DMS 273 treated with DMSO at 0.1 percent for 48 hours (cell line): ENCODE results near the gene SPAG16.

ENCODE experiments used
- DNase-seq: peaks from one replicate; lab custom pipeline; 2025; lab: John Stamatoyannopoulos, UW

SPAG16 gene

DNA sequence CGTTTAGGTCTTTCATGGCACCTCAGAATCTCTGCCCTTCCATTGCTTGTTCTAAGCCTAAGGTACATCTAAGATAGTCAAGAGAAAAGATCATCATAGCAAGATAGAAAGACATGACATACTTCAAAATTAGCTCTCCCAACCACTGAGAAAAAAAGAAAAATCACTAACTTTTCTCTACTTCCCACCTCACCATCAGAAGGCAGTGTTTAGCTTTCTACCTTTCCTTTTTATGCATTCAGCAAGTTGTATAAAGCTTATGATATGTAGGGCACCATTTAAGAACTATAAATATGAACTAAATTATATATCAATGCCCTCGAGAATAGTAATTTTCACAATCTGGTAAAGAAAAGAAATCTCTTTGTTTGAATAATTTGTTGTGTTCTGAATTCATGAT is 794.8 kb downstream of the SPAG16 start:
- DNase-seq = no peak

DNA sequence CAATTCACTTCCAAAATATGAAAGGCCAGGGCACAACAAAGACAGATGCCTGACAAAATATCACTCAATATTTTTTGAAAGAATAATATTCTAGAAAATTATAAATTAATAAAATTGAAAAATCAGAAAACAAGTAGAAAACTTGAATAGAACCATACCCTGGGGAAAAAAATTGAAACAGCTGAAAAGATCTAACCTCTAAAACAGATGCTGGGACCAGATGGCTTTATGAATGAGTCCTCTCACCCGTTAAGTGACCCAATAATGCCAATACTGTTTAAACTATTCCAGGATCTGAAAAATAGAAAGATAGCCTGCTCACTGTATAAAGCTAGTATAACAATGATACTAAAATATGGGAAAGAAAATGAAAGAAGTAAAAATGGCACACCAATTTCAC is 804.3 kb downstream of the SPAG16 start:
- DNase-seq = peak; percentile 31

DNA sequence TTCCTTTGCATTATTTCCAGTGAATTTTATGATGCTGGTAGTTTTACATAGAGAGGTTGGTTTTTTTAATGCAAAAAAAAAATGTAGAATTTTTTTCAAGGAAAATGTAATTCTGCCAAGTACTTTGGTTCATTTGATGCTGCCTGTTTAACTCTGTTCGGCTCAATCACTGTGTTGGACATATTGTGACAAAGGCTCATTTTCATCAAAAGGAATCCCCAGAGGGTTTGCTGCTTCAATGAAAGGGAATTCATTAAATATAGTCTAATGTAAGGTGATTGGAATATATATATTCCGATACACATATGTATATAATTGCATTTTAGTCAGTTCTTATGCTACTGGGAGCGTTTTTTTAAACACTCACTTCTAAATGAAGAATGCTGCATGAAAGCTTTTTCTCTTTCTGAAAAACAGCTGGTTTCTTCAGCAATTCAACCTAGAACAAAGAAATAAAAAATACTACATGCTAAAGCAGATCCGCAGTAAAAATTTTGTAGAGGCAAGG is 812.0 kb downstream of the SPAG16 start:
- no peak for DNase-seq

DNA sequence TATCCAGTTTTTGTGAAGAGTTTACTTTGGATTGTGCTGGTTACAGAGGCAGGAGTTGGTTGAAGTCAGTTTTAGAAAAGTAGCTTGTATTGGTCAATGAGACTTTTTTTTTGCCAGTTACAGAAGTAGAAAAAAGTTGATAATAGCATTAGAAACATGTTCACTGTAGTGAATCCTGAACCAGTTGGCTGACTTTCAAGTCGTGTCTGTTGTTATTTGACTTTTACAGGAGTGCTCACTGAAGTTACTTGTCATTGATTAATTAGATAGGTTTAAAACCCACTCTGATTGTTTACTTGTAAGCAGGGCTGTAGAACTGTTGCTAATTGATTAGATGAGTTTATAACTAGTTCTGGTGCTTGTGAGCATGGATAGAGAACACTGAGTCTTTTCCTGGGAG is 814.5 kb downstream of the SPAG16 start:
- no peak for DNase-seq

DNA sequence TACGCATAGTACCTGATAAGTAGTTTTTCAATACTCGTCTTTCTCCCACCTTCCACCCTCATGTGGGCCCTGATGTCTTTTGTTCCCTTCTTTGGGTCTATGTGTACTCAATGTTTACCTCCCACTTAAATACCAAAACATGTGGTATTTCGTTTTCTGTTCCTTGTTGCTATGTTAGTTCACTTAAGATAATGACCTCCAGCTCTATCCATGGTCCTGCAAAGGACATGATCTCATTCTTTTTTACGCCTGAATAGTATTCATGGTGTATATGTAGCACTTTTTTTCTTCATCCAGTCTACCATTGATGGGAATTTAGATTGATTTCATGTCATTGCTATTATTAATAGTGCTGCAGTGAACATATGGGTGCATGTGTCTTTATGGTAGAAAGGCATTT is 816.2 kb downstream of the SPAG16 start:
- DNase-seq = no peak

DNA sequence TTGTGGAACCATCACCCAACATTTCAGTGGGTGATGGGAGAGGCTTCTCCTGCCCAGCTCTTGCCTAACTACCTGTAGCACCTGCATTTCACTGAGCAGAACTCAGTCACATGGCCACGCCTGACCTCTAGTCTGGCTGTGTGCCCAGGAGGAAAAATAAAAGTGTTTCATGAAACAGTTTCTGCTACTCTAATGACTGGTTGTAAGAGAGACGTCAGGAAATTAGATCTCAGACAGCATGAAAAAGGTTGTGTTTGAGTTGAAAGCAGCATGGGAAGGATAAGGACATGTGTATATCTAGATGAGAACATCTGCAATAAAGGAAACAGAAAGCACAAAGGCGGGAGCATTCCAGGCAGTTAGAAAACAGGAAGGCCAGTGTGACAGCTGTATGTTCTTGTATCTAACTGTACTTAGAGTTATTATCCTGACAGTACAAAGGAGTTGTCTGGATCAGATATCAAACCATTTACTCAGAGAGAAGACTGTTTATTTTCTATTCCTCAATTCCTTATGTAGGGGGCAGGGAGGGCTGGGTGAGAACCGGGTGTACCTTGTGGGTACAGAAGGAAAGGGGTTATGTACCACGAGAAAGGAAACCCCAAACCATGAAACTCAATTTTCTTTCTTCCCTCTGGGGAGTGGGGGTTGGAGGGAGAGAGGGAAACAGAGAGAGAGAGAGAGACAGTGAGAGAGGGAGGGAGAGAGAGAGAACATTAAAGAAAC is 819.2 kb downstream of the SPAG16 start:
- peak; percentile 20 for DNase-seq

DNA sequence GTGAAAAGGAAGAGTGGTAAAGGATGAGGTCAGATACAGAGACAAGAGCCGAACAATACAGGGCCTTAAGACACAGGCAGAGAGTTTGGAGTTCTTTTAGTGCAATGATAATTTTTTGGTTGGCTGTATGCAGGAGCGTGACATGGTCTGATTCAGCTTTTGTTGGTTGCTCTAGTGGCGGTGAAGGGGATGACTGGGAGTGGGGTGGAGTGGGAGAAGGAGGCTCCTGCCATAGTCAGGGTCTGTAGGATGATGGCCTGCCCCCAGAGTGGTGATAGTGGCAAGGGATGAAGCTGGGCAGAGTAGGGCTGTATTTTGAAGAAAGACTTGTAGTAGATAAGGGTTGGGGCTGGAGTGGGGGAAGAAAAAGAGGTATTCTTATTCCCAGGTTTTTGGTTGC is 820.0 kb downstream of the SPAG16 start:
- no peak for DNase-seq

DNA sequence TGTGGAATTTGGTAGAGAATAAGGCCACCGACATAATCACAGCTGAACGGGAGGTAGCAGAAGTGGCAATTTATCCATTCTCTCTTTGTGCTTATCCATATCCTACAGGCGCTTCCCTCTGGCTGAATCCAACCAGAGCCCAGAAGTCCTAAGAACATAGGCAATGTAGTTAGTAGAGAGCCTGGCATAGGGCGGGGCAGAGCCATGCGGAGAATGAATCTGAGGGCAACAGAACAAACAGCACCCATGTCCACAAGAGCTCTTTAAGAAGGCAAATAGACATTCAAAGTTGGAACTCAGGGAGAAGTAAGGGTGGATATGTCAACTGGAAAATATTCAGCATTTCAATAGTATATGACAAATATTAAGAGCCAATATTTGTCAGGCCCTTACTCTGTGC is 820.7 kb downstream of the SPAG16 start:
- DNase-seq = no peak

DNA sequence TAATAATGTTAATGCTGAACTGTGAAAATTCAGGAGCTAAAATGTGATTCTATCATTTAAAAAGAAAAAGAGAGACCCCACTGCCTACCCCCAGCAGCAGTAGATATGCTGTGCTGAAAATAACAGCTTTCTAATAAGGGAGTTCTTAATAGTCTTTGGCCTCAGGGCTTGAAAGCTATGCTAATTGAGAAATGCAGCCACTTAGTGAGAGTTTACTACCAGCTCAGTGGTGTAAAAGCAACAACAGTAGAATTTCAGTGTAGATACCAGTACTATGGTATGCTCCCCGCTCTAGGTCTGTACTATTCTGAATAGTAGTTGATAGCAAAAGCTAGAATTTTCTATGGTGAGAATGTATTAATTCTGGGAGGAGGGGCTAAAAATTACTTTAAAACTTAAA is 823.5 kb downstream of the SPAG16 start:
- DNase-seq = no peak

DNA sequence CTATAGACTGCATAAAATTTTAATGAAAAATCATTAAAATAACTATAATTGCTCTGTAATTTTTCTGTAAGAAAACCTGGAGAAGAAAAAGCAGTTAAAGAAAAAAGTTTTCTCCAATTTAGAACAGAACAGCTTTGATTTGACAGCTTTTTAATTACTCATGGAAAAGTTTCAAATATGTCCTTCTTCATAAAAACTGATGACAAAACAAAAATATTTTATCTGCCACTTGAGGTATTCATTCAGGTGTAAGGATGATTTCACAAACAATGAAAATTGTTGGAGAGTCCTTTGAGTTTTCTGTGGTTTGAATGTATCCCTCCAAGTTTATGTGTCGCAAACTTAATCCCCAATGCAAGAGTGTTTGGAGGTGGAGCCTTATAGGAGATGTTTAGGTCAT is 824.3 kb downstream of the SPAG16 start:
- DNase-seq = no peak

DNA sequence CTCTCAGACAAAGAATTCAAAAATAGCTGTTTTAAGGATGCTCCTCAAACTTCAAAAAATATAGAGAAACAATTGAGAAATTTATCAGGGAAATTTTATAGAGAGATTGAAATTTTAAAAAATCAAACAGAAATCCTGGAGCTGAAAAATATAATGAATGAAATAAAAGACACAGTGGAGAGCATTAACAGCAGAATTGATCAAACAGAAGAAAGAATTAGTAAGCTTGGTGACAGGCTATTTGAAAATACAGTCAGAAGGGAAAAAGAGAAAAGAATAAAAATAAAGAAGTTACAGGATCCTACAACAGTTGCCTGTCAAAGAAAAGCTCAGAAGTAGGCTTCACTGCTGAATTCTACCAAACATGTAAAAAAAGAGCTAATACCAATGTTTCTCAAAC is 832.8 kb downstream of the SPAG16 start:
- DNase-seq = no peak

DNA sequence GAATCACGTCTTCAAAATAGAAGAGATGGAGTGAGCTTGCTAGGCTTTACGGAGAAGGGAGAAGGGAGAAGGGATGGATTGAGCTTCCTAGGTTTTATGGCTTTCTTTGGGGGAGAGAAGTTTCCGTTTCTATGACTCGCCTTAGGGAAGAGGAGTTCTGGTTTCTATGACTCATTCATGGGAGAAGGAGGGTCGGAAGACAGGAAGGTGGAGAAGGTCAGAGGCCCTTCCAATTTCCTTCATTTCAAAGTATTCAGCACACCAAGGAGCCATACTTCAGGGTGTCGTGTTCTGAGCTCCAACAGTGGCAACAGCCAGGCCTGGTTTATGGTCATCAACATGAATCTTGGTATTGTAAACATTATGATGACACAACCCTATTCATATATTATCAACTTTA is 841.9 kb downstream of the SPAG16 start:
- DNase-seq = no peak

DNA sequence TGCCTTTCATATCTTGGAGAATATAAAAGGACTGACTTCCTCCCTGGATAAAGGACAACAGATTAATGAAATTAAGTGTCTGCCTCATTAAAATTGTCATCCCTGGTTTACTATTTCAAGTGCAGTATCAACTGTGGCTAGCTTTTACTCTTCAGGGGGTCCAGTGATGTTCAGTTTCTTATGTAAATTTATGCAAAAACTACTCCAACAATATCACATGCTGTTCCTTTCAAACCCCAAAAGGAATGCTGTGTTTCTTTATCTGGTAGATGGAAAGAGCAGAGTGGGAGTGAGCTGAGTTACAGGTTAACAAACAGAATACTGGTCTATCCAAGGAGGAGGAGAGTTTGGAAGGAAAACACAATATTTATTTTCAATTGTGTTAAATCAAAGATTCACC is 842.9 kb downstream of the SPAG16 start:
- DNase-seq = no peak

DNA sequence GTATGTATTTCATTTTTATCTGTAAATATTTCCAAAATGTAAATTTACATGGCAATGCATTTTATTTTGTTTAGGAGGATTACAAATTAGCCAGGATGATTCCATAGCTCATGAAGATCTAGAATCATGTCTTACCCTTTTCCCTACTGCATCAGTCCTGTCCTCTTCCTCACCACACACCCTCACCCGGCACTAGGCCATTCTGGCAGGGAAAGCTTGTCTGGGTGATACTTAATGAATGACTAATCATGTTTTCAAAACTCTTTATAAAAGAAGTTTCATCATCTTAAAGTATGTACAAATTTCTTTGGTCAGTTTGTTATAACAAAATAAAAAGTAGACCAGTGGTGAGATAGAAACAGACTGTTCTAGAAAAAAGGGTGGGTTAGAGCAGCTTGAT is 843.3 kb downstream of the SPAG16 start:
- DNase-seq = no peak

DNA sequence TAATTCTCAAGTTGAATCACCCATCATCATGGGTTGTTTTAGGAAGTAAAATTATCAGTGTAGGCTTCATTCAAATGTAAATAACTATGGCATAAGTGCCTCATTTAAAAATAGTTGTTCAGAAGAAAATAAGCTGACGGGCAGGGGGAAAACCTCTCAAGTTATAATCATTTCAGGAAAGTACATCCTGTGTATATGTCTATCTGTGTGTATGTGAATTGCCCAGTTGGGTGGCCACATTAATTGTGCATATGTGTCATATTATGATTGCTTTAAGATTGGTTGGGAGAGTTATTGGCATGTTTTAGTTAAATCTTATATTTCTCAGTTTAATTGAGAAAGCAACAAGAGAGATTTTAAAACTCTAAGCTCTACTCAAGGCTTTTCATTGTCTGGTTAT is 843.8 kb downstream of the SPAG16 start:
- DNase-seq = no peak

DNA sequence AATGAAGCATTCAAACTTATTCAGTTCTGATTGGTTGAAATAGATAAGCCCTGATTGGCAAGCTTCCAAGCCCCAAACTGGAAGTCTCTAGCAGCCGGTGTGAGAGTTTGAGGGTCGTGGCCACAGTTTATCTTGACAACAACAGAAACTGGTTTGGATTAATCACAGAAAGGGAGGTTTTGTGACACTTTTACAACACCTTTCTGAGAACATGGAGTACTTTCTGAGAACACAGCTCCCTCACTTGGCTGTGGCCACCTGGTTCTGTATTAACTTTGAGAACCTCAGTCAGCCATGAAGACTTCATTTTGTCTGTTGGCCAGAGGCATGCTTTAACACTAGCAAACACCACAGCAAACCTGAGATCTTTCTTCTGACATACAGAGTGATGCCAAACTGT is 845.9 kb downstream of the SPAG16 start:
- DNase-seq = no peak

DNA sequence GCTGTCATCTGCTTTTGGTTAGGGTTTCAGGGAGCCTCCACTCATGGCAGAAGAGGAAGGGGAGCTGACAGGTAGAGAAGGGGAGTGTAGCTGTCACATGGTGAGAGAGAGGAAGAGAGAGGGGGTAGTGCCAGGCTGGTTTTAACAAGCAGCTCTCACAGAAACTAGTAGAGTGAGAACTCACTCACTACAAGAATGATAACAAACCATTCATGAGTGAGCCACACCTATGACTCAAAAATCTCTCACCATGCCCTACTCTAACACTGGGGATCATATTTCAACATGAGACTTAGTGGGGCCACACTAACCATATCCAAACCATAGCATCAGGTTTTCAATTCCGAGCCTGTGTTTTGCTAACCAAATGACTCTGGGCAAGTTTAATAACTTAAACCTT is 851.7 kb downstream of the SPAG16 start:
- DNase-seq = no peak

DNA sequence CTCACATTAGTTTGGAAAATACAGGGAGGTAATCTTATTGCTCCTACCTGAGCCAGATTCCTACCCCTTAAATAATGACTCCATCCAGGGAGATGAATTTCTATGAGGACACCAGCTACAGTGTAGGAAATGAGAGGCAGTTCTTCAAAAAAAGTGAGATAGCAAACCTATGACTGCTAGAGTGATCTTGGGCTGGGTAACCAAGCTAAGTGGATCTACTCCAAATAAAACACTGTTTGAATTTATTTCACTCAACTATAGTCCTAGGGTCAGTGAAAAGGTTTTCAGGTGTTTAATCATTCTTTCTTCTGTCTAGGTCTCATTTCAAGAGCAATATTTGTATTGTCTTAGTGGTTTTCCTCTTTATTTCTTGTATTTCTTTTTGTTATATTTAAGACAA is 854.5 kb downstream of the SPAG16 start:
- DNase-seq = no peak

DNA sequence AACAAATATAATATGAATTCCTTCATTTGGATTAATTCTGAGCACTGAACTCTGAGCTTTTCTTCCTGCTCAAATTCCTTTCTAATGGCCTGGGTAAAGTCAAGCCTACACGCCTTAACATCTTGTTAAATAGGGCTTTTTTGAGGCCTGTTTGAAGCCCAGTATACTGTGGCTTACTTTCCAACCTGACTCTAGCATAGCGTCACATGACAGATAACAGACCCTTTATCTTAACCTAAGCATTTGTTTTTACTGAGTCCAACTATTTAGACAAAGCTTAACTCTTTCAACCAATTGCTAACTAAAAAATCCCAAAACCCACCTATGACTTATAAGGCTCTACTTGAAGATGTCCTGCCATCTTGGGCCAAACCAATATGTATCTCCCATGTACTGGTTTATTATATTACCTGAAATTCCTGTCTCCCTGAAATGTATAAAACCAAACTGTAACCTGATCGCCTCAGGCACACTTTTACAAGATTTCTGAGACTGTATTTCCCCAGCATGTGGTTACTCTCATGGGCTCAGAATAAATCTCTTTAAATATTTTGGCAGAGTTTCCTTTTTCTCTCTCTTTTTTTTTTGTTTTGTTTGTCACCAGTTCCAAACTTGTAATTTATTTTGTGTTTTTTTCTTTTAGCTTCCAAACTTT is 855.5 kb downstream of the SPAG16 start:
- no peak for DNase-seq

DNA sequence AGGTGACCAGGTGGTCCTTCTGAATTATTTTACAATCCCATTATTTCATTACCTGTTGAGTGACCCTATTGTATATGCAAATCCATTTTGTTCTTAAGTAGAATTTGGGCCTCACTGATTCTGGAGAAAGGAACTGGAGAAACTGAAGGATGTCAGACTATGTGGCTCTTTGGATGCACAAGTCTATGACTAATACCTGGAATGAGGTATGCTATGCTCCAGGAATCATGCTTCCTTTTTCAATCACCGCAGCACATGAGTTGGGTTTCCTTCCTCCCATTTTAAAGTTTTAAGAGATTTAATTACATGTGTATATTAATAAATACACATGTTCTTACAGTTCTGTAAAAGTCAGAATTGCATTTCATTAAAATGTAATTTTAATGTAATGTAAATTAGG is 872.7 kb downstream of the SPAG16 start:
- no peak for DNase-seq

DNA sequence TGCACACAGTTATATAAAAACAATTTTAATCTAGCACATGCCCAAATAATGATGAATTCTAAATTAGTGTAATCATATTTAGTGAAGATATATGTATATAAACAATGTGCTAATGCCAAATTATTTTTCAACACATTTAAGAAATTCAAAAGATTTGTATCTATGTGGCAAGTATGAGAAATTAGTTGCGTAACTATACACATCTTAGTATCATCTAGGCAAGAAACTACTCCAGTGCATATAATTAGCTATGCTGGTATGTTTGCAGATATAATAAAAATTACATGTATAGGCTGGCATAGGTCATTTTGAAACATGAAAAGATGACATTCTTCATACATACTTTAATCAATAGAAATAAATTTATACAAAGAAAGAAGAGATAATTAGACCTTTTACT is 874.6 kb downstream of the SPAG16 start:
- DNase-seq = no peak

DNA sequence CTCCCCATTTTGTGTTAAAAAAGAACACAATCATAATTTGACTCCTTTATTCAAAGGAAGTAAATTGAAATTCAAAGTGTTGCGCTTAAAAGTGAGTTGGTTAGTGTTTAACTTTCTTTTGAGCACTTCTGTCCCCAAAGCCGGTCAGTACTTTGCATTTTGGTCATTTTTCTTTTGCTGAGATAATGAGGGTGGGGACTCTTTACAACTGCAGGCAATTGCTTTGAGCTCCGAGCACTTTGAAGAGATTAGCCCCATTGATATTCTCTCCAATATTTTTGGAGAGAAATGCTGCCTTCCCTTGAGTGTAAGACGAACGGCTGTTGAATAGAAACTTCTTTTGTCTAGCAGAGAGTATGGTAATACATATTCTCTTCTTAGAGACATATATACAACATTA is 885.0 kb downstream of the SPAG16 start:
- no peak for DNase-seq

DNA sequence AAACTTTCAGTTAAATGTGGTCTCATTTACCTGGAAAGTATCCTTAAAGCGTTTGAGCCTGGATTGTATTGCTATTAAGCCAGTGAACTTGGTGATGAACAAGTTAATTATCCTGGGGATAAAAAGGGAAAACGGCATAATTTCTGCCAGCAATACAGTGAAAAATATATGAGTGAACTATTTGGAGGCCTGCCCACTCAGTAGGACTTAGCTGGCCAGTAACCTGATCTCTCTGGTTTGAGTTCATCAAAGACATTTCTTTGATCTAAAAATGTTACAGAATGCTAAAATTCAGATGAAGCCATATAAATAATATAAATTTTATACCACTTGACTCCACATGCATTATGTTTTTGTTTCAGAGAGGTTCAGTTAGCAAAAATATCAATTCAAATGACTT is 885.5 kb downstream of the SPAG16 start:
- no peak for DNase-seq

DNA sequence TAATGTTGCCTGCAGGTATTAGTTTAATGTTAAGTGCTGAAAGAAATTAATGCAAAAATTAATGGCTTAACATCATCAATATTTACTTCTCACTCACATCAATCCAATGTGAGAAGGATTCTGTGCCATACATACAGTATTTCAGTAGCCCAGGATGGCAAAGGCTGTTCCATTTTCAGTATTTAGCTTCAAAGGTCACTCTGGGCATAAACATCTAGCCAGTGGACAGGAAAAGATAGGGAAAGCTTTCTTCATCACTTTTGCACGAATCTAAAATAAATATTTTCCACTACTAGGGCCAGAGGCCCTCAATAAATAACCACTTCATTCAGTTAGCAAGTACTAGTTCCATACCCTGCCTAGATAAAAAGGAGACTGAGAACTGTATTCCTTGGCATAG is 890.3 kb downstream of the SPAG16 start:
- no peak for DNase-seq
